ENCODE measurements around the gene HCST. TPM values are rescaled to one million over a fixed set of nuclear protein-coding genes. Genes with fewer than 3 reads are reported as not detected.

Gene HCST
- total and polyA plus RNA-seq, 2 of the 4 experiments (the other 2 are of a cell fraction): 1.5 TPM; not detected in 1

DNA sequence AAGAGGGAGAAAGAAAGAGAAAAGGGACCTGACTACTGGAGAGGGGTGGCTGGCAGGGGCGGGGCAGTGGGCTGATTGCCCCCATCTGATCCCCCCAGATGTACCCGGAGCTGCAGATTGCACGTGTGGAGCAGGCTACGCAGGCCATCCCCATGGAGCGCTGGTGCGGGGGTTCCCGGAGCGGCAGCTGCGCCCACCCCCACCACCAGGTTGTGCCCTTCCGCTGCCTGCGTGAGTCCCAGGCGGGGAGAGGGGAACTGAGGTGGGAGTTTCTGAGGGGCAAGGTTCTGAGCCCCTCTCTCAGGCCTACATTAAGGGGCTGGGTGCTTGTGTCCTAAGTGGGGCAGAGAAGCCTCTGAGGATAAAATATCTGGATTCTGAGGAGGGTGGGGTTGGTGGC is 31.5 kb upstream of the HCST start:
- Histone ChIP-seq H3K9me1 (ENCODE audit: insufficient read depth, low read length) (peaks cover 2% of the 10 kb centered on the region), H2BK20ac (ENCODE audit: low read depth, low read length) (no peak overlapping the region), H3K4me3 (ENCODE audit: insufficient read depth, low read depth, low read length) (no peak overlapping the region), H3K4me2 (ENCODE audit: low read depth, low read length) (no peak overlapping the region), H3K23ac (ENCODE audit: low read depth, low read length) (no peak overlapping the region), H3K27me3 (ENCODE audit: control insufficient read depth, insufficient read depth, low read length) (peaks cover 6% of the 10 kb centered on the region), H3K56ac (ENCODE audit: extremely low read depth, insufficient read depth, low read length) (no peak overlapping the region), H3K14ac (replicated peaks; ENCODE audit: low read depth, low read length) (no peak overlapping the region), H3K9me3 (ENCODE audit: control insufficient read depth, insufficient read depth, low read length) (no peaks in the 10 kb centered on the region), H4K8ac (ENCODE audit: low read depth in 2 of 2, low read length in 2 of 2) (no peak overlapping the region), H4K20me1 (ENCODE audit: insufficient read depth, low read length) (no peaks in the 10 kb centered on the region), H3K18ac (ENCODE audit: low read depth, low read length) (no peak overlapping the region), H3K36me3 (ENCODE audit: control insufficient read depth, insufficient read depth, low read length) (no peaks in the 10 kb centered on the region), H3K9ac (ENCODE audit: low read depth, low read length) (no peak overlapping the region), H2AFZ (replicated peaks; ENCODE audit: low read length, poor library complexity) (no peak overlapping the region), H2AK5ac (ENCODE audit: low read depth, low read length) (no peak overlapping the region), H4K5ac (ENCODE audit: low read depth, low read length) (no peak overlapping the region), H2BK15ac (ENCODE audit: low read depth, low read length) (no peak overlapping the region), H4K91ac (ENCODE audit: insufficient read depth, low read depth, low read length) (no peak overlapping the region), H3K4me1 (ENCODE audit: control insufficient read depth, insufficient read depth, low read length) (peaks cover 4% of the 10 kb centered on the region), H2AK9ac (replicated peaks; ENCODE audit: low read depth, low read length, poor library complexity) (no peak overlapping the region), H3K4ac (ENCODE audit: low read depth, low read length) (no peak overlapping the region), H3K27ac (ENCODE audit: insufficient read depth, low read length) (no peak overlapping the region), H3K79me1 (ENCODE audit: low read depth in 1 of 2, low read length in 2 of 2) (no peaks in the 10 kb centered on the region), H2BK5ac (ENCODE audit: low read depth, low read length, poor library complexity, severe bottlenecking) (no peak overlapping the region), H2BK120ac (ENCODE audit: low read depth, low read length) (no peak overlapping the region)
- POLR2A ChIA-PET (ENCODE audit: unreplicated experiment): no interaction called here
- CTCF ChIA-PET: no interaction called here
- dilution Hi-C loops (cut with HindIII; ENCODE audit: low sequenced_read_pairs, unreplicated experiment) (no loop called here), in situ Hi-C loops (cut with MboI; ENCODE audit: low sequenced_read_pairs) (no loop called here), intact Hi-C loops (cut with micrococcal nuclease) (no loop called here)
- ATAC-seq (ENCODE audit: low read depth) (no peak), DNase-seq (no peak)
- WGBS, 2 experiments (ENCODE audit: extremely low coverage in 2 of 2, insufficient read length in 1 of 2): 63% methylated on average over 2 of the region's 12 CpGs; no CpG with 5 or more reads in 1 of the 2 experiments
- TF ChIP-seq CHD1 (IDR thresholded peaks at IDR 0.05; ENCODE audit: low read depth, low read length): no peak
- no peak for TF ChIP-seq RFX5 (IDR thresholded peaks at IDR 0.05; ENCODE audit: low read depth, low read length)
- TF ChIP-seq MAZ (IDR thresholded peaks at IDR 0.05; ENCODE audit: borderline replicate concordance, low read depth, low read length): no peak
- no TSS peak for BruUV-seq (replicated peaks)

Data from IMR-90 (cell line).